Gastrocnemius medialis (tissue), 4 donors: ENCODE measurements around the gene ZBTB2. TPM values are rescaled to one million over a fixed set of nuclear protein-coding genes. Genes with fewer than 3 reads are reported as not detected.
A peak's percentile ranks its signal among the peaks of the same experiment; 100 is the strongest.

Source experiments
- ATAC-seq, 2 donors: fragments of 150-250 bp; one replicate each; pipeline ENCODE4 v1.9.1; 2016
- DNase-seq, 2 donors: peaks; one replicate each; pipeline ENCODE4 v3.0.0-alpha.2; 2019
- H3K27ac ChIP-seq, 4 donors: fragments of 200-600 bp; sonication (generic); 1 replicate in 1 of 4; 2 replicates in 3 of 4; pipeline ENCODE4 v1.5.1; 2016 to 2018; ENCODE audit warnings: mild to moderate bottlenecking in 2 of 4, moderate library complexity in 1 of 4
- H3K27me3 ChIP-seq, 3 donors: fragments of 200-600 bp; sonication (generic) in 2 of 3; 1 replicate in 1 of 3; 2 replicates in 2 of 3; pipeline versions ENCODE4 v1.5.1 to v1.6.0; 2016 to 2019; ENCODE audit warnings: mild to moderate bottlenecking in 1 of 3, moderate library complexity in 1 of 3
- H3K36me3 ChIP-seq, 2 donors: fragments of 200-600 bp; sonication (generic) in 1 of 2; one replicate each; pipeline ENCODE4 v1.5.1; 2017 to 2018
- H3K4me1 ChIP-seq, 2 donors: fragments of 200-600 bp; sonication (generic) in 1 of 2; one replicate each; pipeline ENCODE4 v1.5.1; 2016 to 2017; ENCODE audit warnings: mild to moderate bottlenecking in 2 of 2
- H3K4me3 ChIP-seq, 4 donors: fragments of 200-600 bp; sonication (generic) in 3 of 4; 1 replicate in 1 of 4; 2 replicates in 3 of 4; pipeline ENCODE4 v1.5.1; 2016 to 2019; ENCODE audit warnings: mild to moderate bottlenecking in 2 of 4
- H3K9me3 ChIP-seq, 3 donors: fragments of 200-600 bp; sonication (generic) in 2 of 3; 1 replicate in 1 of 3; 2 replicates in 2 of 3; pipeline ENCODE4 v1.5.1; 2016 to 2019
- POLR2A ChIP-seq, 2 donors: fragments of 450-650 bp; IDR thresholded peaks; one replicate each; pipeline ENCODE4 v1.6.1; 2017; ENCODE audit warnings: antibody characterized with exemption in 2 of 2, mild to moderate bottlenecking in 2 of 2, moderate library complexity in 2 of 2
- in situ Hi-C, 4 donors: fragments of 200-750 bp; cut with MboI; loops; one replicate each; pipeline versions ENCODE4 v1.15.0 to v1.8.0; 2017; ENCODE audit warnings: low sequenced_read_pairs in 4 of 4
- intact Hi-C: fragments of 100-400 bp; cut with DNase I; formaldehyde crosslinking; loops from one replicate; pipeline ENCODE4 v1.15.1; 2023; ENCODE audit warnings: low total_unique reads
- total RNA-seq, 4 donors: library from RNA; depleted of rRNA; stranded (reverse); fragments of >200 nt; gene quantifications; one replicate each; pipeline versions ENCODE4 v1.1.0 to v1.2.3, GENCODE V29; 2016
- TF ChIP-seq, protein P1 (sequence below), 5 experiments: fragments of 450-650 bp in 3 of 5; fragments of 200-600 bp in 2 of 5; sonication (generic) in 2 of 5; IDR thresholded peaks in 4 of 5; conservative IDR thresholded peaks in 1 of 5; 1 replicate in 4 of 5; 2 replicates in 1 of 5; pipeline ENCODE4 v1.5.1; 2016 to 2019; ENCODE audit warnings: antibody characterized with exemption in 5 of 5, mild to moderate bottlenecking in 3 of 5, moderate library complexity in 3 of 5

ZBTB2 gene
- total RNA-seq, 4 donors from 2014 or later: 9.6 to 18.5 (median 14.3) TPM

DNA sequence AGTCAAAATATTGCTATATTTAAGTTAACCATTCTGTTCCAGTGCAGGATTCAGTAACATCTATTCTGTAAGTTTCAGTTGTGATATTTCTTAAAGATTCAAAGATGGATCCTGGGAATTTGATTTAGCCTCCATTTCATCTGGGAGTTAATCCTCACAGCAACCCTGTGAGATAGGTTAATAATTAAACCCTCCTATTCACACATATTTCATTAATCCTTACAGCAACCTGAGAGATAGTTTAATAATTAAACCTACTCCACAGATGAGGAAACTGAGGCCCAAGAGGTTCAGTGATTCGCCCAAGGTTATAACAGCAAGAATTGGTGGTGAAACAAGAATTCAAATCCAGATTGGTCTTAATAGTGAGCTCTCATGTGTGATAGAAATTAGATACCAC is 10.9 kb upstream of the ZBTB2 start:
- Histone ChIP-seq H3K27ac (no peak overlapping the region), H3K9me3 (no peaks in the 10 kb centered on the region), H3K4me1 (peaks cover 4 to 8% of the 10 kb centered on the region in 2 donors), H3K27me3 (no peaks in the 10 kb centered on the region), H3K4me3 (no peak overlapping the region), H3K36me3 (peaks cover 0 to 7% of the 10 kb centered on the region in 2 donors)
- ATAC-seq (no peak), DNase-seq (no peak)
- no peak for TF ChIP-seq POLR2A (IDR thresholded peaks at IDR 0.05)
- TF ChIP-seq, protein P1, sequence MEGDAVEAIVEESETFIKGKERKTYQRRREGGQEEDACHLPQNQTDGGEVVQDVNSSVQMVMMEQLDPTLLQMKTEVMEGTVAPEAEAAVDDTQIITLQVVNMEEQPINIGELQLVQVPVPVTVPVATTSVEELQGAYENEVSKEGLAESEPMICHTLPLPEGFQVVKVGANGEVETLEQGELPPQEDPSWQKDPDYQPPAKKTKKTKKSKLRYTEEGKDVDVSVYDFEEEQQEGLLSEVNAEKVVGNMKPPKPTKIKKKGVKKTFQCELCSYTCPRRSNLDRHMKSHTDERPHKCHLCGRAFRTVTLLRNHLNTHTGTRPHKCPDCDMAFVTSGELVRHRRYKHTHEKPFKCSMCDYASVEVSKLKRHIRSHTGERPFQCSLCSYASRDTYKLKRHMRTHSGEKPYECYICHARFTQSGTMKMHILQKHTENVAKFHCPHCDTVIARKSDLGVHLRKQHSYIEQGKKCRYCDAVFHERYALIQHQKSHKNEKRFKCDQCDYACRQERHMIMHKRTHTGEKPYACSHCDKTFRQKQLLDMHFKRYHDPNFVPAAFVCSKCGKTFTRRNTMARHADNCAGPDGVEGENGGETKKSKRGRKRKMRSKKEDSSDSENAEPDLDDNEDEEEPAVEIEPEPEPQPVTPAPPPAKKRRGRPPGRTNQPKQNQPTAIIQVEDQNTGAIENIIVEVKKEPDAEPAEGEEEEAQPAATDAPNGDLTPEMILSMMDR (IDR thresholded peaks at IDR 0.05 in 4 of 5, conservative IDR thresholded peaks at IDR 0.05 in 1 of 5): no peak
- in situ Hi-C loops: loop anchor here in 1 of 4 donors (10.0 kb wide), 1 partner anchor 73 kb away; no protein-coding TSS in a partner anchor
- intact Hi-C loops: no loop called here

DNA sequence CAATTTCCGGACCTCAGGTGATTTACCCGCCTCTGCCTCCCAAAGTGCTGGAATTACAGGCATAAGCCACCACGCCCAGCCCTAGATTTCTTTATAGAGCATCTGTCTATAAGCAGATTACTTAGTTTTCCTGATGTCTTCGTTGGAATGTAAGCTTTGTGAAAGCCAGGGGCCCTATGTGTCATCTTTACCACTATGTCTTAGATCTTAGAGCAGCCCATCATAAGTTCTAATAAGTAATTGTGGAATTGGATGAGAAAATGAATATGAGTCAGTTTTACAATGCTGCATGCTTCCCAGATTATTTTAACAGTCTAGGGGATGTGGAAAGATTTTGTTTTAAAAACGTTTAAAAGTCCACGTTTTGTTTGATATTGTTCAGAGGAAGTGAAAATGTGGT is 9.1 kb upstream of the ZBTB2 start:
- H3K9me3 ChIP-seq: no peaks in the 10 kb centered on the region
- ATAC-seq (no peak), DNase-seq (no peak)
- TF ChIP-seq, protein P1 (IDR thresholded peaks at IDR 0.05 in 4 of 5, conservative IDR thresholded peaks at IDR 0.05 in 1 of 5): no peak
- TF ChIP-seq POLR2A (IDR thresholded peaks at IDR 0.05): no peak
- H3K27ac ChIP-seq: no peak overlapping the region
- H3K27me3 ChIP-seq: no peaks in the 10 kb centered on the region
- peaks cover 0 to 7% of the 10 kb centered on the region in 2 donors for H3K36me3 ChIP-seq
- intact Hi-C loops (no loop called here), in situ Hi-C loops (loop anchor here in 1 of 4 donors (10.0 kb wide), 1 partner anchor 74 kb away; no protein-coding TSS in a partner anchor)
- H3K4me3 ChIP-seq: no peak overlapping the region
- H3K4me1 ChIP-seq: peaks cover 4 to 16% of the 10 kb centered on the region in 2 donors

DNA sequence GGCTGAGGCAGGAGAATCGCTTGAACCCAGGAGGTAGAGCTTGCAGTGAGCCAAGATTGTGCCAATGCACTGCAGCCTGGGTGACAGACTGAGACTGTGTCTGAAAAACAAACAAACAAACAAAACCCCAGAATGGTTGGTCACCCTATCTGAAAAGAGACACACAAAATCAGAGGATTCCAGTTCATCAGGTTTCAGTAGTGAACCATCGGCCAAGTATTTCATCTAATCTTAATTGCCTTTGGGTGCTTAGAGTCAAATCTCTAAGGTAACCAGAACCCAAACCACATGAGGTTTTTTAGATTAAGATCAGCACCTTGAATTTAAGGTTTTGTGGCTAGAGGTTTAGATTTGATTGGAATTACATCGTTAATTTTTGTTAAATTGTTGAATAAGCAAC is 8.3 kb upstream of the ZBTB2 start:
- Histone ChIP-seq H3K36me3 (peaks cover 0 to 2% of the 10 kb centered on the region in 2 donors), H3K4me3 (no peak overlapping the region), H3K27ac (no peak overlapping the region), H3K4me1 (peaks cover 7 to 23% of the 10 kb centered on the region in 2 donors), H3K9me3 (no peaks in the 10 kb centered on the region), H3K27me3 (no peaks in the 10 kb centered on the region)
- intact Hi-C loops (loop anchor here (10.0 kb wide), 1 partner anchor 1505 kb away; the partner anchor contains the start of gene RAET1E), in situ Hi-C loops (loop anchor here in 2 of 4 donors (10.0 kb wide), 2 partner anchors 45 to 75 kb away; no protein-coding TSS in a partner anchor)
- TF ChIP-seq, protein P1 (IDR thresholded peaks at IDR 0.05 in 4 of 5, conservative IDR thresholded peaks at IDR 0.05 in 1 of 5): no peak
- no peak for TF ChIP-seq POLR2A (IDR thresholded peaks at IDR 0.05)
- DNase-seq (no peak), ATAC-seq (no peak)

DNA sequence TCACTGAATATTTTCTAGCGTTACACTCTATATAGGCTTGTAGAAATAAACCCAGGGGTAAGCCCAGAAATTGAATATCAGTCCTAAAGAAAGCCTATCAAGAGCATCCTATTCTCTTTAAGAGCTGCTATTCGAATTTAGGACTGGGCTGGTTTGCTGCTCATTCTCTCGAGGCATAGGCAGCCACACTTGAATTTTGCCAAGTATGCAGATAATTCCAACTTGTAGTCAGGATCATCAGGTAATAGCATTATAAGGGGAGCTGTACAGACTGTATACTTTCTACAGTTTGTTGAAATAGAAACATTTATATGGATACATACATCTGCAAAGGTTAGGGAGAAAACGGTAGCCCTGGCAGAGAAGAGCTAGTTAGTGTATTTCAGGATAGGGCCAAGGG is 2.1 kb upstream of the ZBTB2 start:
- peaks cover 42 to 51% of the 10 kb centered on the region in 2 donors for H3K4me1 ChIP-seq
- H3K9me3 ChIP-seq: no peaks in the 10 kb centered on the region
- H3K27me3 ChIP-seq: no peaks in the 10 kb centered on the region
- no peak overlapping the region for H3K4me3 ChIP-seq
- ATAC-seq (no peak), DNase-seq (no peak)
- peak overlapping the region; percentile 8 to 100 (median 96) for H3K27ac ChIP-seq
- TF ChIP-seq, protein P1 (IDR thresholded peaks at IDR 0.05 in 4 of 5, conservative IDR thresholded peaks at IDR 0.05 in 1 of 5): no peak
- no peak for TF ChIP-seq POLR2A (IDR thresholded peaks at IDR 0.05)
- no peaks in the 10 kb centered on the region for H3K36me3 ChIP-seq
- in situ Hi-C loops (loop anchor here in 3 of 4 donors (5.0 to 10.0 kb wide), 2 partner anchors 51 to 59 kb away; partner anchors contain the start of gene RMND1 (in 2 of the 3)), intact Hi-C loops (loop anchor here (5.0 to 10.0 kb wide), 3 partner anchors 1499 to 1746 kb away; partner anchors contain the start of genes FBXO5, KATNA1 and RAET1E)
